CD4-positive, alpha-beta T cell (primary cell): Measurements from ENCODE around the gene EMILIN3. TPM values are rescaled to one million over a fixed set of nuclear protein-coding genes. Genes with fewer than 3 reads are reported as not detected.

Experiments
- ATAC-seq: fragments of 200-7000 bp; cut with Tn5 transposase; one replicate; pipeline ENCODE4 v1.10.0; 2022; ENCODE audit warnings: mild to moderate bottlenecking; ENCODE audit not compliant: poor library complexity
- CTCF ChIA-PET: fragments of 350-600 bp; sonication (Branson Sonifier 250); formaldehyde crosslinking; loops from one replicate; lab custom pipeline; 2021; ENCODE audit warnings: antibody characterized with exemption, inconsistent platforms; lab: Charles Lee
- POLR2A ChIA-PET: fragments of 350-600 bp; sonication (Branson Sonifier 250); formaldehyde crosslinking; loops from one replicate; lab custom pipeline; 2021; ENCODE audit warnings: antibody characterized with exemption, inconsistent platforms; lab: Charles Lee
- DNase-seq, 14 experiments: peaks; one replicate each; pipeline ENCODE4 v3.0.0-alpha.2; 2013 to 2020; ENCODE audit warnings: mixed read lengths in 2 of 14
- H3K27ac ChIP-seq, 2 donors: one replicate each; pipeline versions ENCODE4 v1.5.1 to v1.7.0; 2013; ENCODE audit warnings: low read length in 2 of 2, low read depth in 1 of 2, mild to moderate bottlenecking in 1 of 2
- H3K27me3 ChIP-seq, 2 experiments: 1 replicate in 1 of 2; 2 replicates in 1 of 2; pipeline versions ENCODE4 v1.6.1 to v1.7.0; 2013; ENCODE audit warnings: low read length in 2 of 2, control low read depth in 1 of 2, mild to moderate bottlenecking in 1 of 2, moderate library complexity in 1 of 2; ENCODE audit not compliant: insufficient read depth in 2 of 2, control insufficient read depth in 1 of 2
- H3K36me3 ChIP-seq: one replicate; pipeline ENCODE4 v1.6.1; 2013; ENCODE audit warnings: low read length, control low read depth; ENCODE audit not compliant: insufficient read depth
- H3K4me1 ChIP-seq: one replicate; pipeline ENCODE4 v1.6.1; 2013; ENCODE audit warnings: low read length, control low read depth; ENCODE audit not compliant: insufficient read depth
- H3K4me3 ChIP-seq: one replicate; pipeline ENCODE4 v1.5.1; 2013; ENCODE audit warnings: mild to moderate bottlenecking, low read length, moderate library complexity
- H3K9me3 ChIP-seq, 2 experiments: 1 replicate in 1 of 2; 2 replicates in 1 of 2; pipeline versions ENCODE4 v1.6.1 to v1.7.0; 2013; ENCODE audit warnings: low read length in 2 of 2, mild to moderate bottlenecking in 2 of 2, control low read depth in 1 of 2, moderate library complexity in 1 of 2; ENCODE audit not compliant: control insufficient read depth in 1 of 2, insufficient read depth in 1 of 2
- H3K27ac Mint-ChIP-seq: one replicate; pipeline ENCODE4 v1.8.0; 2020; ENCODE audit warnings: mixed read lengths
- H3K27me3 Mint-ChIP-seq: one replicate; pipeline ENCODE4 v1.8.0; 2021; ENCODE audit warnings: mixed read lengths
- H3K36me3 Mint-ChIP-seq: one replicate; pipeline ENCODE4 v1.8.0; 2021; ENCODE audit warnings: low read depth, mixed read lengths
- H3K4me1 Mint-ChIP-seq: one replicate; pipeline ENCODE4 v1.8.0; 2021; ENCODE audit warnings: low read depth, mixed read lengths
- H3K4me3 Mint-ChIP-seq: one replicate; pipeline ENCODE4 v1.8.0; 2020; ENCODE audit warnings: mild to moderate bottlenecking, mixed read lengths
- H3K9me3 Mint-ChIP-seq: one replicate; pipeline ENCODE4 v1.8.0; 2020; ENCODE audit warnings: mixed read lengths
- CTCF ChIP-seq: fragments of 200-600 bp; IDR thresholded peaks from one replicate; pipeline ENCODE4 v1.8.0; 2022; ENCODE audit warnings: antibody characterized with exemption, mild to moderate bottlenecking
- intact Hi-C, 2 experiments: fragments of 100-400 bp; cut with DNase I in 1 of 2; cut with micrococcal nuclease in 1 of 2; formaldehyde crosslinking; loops; one replicate each; pipeline versions ENCODE4 v1.15.1 to v1.9.0; 2023 to 2025; cut with DNase I, micrococcal nuclease
- total RNA-seq, 174 experiments: library from RNA in 2 of 174; stranded (reverse) in 2 of 174; gene quantifications; one replicate each; pipeline ENCODE4 v1.2.3 and lab custom pipeline; 2021 to 2026

Gene EMILIN3
- total RNA-seq, 2 experiments from 2014 or later, result 0.11 to 0.22 TPM

GRCh38 chr20:41408156-41408794, 41.7 kb upstream of the EMILIN3 start:
- Histone ChIP-seq H3K27me3 (no peaks in the 10 kb centered on the region), H3K9me3 (no peaks in the 10 kb centered on the region), H3K27ac (no peak overlapping the region), H3K4me1 (peaks cover 14% of the 10 kb centered on the region), H3K4me3 (no peak overlapping the region), H3K36me3 (peaks cover 81% of the 10 kb centered on the region)
- Mint-ChIP-seq H3K4me3 (no peak overlapping the region), H3K27ac (peak overlapping the region; percentile 74), H3K4me1 (peaks cover 62% of the 10 kb centered on the region), H3K27me3 (no peaks in the 10 kb centered on the region), H3K9me3 (no peaks in the 10 kb centered on the region), H3K36me3 (peaks cover 97% of the 10 kb centered on the region)
- ATAC-seq (no peak), DNase-seq (no peak)
- POLR2A ChIA-PET, result no interaction called here
- CTCF ChIA-PET, result no interaction called here
- intact Hi-C loops, result no loop called here
- TF ChIP-seq CTCF, result no peak

- ChIA-PET CTCF (no interaction called here), POLR2A (no interaction called here)
- H3K4me1 Mint-ChIP-seq, result peaks cover 64% of the 10 kb centered on the region
- peaks cover 96% of the 10 kb centered on the region for H3K36me3 Mint-ChIP-seq
- Histone ChIP-seq H3K27ac (no peak overlapping the region), H3K9me3 (no peaks in the 10 kb centered on the region), H3K27me3 (no peaks in the 10 kb centered on the region), H3K4me3 (no peak overlapping the region), H3K36me3 (peaks cover 76% of the 10 kb centered on the region), H3K4me1 (peaks cover 14% of the 10 kb centered on the region)
- H3K27me3 Mint-ChIP-seq, result no peaks in the 10 kb centered on the region
- H3K9me3 Mint-ChIP-seq, result no peaks in the 10 kb centered on the region
- DNase-seq, result no peak
- H3K27ac Mint-ChIP-seq, result peak overlapping the region; percentile 74
- intact Hi-C loops, result no loop called here
- H3K4me3 Mint-ChIP-seq, result peak overlapping the region; percentile 25
- peak; percentile 85 for ATAC-seq
- TF ChIP-seq CTCF, result no peak
Observed at GRCh38 chr20:41407607-41408006, 41.0 kb upstream of the EMILIN3 start.

- POLR2A ChIA-PET, result no interaction called here
- H3K36me3 Mint-ChIP-seq, result peaks cover 94% of the 10 kb centered on the region
Observed at GRCh38 chr20:41406896-41407444, 40.4 kb upstream of the EMILIN3 start.

More at GRCh38 chr20:41406896-41407444, 40.4 kb upstream of the EMILIN3 start:
- ATAC-seq (no peak), DNase-seq (no peak)
- no peak overlapping the region for H3K27ac Mint-ChIP-seq
- H3K27me3 Mint-ChIP-seq, result no peaks in the 10 kb centered on the region
- peaks cover 57% of the 10 kb centered on the region for H3K4me1 Mint-ChIP-seq
- H3K4me3 Mint-ChIP-seq, result no peak overlapping the region
- intact Hi-C loops, result no loop called here
- H3K27me3 ChIP-seq, result no peaks in the 10 kb centered on the region
- TF ChIP-seq CTCF, result no peak
- H3K27ac ChIP-seq, result no peak overlapping the region
- H3K9me3 ChIP-seq, result no peaks in the 10 kb centered on the region
- CTCF ChIA-PET, result no interaction called here
- peaks cover 69% of the 10 kb centered on the region for H3K36me3 ChIP-seq
- peaks cover 14% of the 10 kb centered on the region for H3K4me1 ChIP-seq
- no peaks in the 10 kb centered on the region for H3K9me3 Mint-ChIP-seq
- no peak overlapping the region for H3K4me3 ChIP-seq
